Measurements from ENCODE around the gene MACROD2.

GRCh38 chr20:15902493-15902892 is 1907.2 kb downstream of the MACROD2 start:
- TF ChIP-seq, protein P1, sequence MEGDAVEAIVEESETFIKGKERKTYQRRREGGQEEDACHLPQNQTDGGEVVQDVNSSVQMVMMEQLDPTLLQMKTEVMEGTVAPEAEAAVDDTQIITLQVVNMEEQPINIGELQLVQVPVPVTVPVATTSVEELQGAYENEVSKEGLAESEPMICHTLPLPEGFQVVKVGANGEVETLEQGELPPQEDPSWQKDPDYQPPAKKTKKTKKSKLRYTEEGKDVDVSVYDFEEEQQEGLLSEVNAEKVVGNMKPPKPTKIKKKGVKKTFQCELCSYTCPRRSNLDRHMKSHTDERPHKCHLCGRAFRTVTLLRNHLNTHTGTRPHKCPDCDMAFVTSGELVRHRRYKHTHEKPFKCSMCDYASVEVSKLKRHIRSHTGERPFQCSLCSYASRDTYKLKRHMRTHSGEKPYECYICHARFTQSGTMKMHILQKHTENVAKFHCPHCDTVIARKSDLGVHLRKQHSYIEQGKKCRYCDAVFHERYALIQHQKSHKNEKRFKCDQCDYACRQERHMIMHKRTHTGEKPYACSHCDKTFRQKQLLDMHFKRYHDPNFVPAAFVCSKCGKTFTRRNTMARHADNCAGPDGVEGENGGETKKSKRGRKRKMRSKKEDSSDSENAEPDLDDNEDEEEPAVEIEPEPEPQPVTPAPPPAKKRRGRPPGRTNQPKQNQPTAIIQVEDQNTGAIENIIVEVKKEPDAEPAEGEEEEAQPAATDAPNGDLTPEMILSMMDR (IDR thresholded peaks at IDR 0.05; ENCODE audit: insufficient read depth, low read length, poor library complexity, severe bottlenecking): peak; percentile 36
- TF ChIP-seq EZH2phosphoT487 (conservative IDR thresholded peaks at IDR 0.05; ENCODE audit: low read length): no peak
